HG02763 (cell line): Measurements from ENCODE around the gene ADNP.
"Not testable (repeated sequence)": the region's sequence is repeated elsewhere in the genome, so short reads cannot be mapped to it uniquely, and the experiment has no call there.

Experiments
- ATAC-seq: cut with Tn5 transposase; IDR thresholded peaks from one replicate; pipeline ENCODE4 v1.9.1; 2021; ENCODE audit warnings: mild to moderate bottlenecking, moderate library complexity; ENCODE audit not compliant: unreplicated experiment

ADNP gene

DNA sequence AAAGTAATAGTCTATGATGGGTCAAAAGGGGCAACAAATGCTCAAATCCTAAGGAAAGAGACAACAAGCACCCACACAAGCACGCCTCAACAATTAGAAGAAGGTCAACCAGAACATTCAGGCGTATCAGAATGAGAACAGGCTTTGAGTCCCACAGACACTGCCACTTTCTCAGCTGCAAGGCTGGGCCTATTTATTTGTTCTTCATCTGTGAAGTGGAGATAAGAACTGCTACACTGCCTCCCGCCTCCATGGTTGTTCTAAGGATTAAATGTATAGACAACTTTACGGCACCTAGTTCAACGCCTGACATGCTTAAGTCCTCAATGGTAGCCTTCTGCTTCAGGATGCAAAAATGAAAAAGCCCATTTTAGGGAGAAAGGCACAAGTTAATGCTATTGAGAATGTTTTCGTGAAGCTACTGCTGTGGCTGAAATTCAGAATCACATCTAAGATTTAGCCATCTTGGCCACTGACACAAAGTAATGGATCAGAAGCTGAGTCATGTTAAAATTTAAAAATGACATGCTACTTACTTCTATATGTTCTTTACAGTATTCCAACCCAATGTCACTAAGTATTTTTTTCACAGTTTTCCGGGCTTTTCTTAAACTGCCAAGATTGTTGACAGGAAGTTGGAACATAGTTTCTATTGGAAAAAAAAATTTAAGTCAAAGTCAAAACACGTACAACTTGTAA, 27.7 kb downstream of the ADNP start:
- no peak for ATAC-seq

DNA sequence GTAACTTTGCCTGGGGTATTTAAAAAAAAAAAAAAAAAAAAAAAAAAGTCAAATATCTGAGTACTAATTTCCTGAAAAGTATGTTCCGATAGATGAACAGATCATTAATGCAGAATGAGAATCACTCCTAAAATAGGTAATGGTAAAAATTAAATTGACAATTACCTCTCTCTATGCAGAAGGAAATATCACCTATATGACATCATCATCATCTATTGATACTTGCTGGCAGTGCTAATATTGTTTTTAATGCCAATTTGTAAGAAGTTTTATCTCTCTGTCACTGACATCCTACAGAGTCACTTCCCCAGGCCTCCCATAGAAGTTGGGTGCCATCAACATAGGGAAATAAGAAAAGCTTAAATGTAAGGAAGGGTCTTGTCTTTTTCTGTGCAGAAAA, 29.9 kb downstream of the ADNP start:
- no peak for ATAC-seq

DNA sequence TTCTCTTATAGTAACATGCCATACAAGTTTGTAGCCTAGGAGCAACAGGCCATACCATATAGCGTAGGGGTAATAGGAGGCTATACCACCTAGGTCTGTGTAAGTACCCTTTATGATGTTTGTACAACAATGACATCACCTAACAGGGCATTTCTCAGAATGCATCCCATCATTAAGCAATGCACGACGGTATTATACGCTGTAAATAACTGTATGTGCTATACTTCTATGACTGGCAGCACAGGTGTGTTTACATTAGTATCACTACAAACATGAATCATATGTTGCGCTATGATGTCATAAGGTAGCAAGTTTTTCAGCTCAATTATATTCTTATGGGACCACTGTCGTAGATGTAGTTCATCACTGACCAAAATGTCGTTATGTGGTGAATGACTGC, 31.0 kb downstream of the ADNP start:
- no peak for ATAC-seq

DNA sequence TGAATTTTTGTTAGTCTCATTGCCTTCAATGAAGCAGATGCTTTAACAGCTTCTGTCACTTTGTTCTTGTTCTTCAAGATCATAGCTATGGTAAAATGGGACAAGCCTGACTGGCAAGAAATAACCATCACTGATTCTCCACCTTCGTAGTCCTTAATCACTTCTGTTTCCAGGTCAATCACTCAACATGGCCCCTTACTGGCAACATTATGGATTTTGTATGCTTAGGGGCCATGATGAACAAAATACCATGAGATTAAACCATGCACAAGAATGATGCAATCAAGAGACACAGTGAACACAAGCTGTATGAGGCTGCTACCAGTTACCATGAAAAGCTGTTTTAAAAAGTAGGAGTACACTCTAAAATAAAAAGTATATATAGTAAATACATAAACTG, 32.8 kb downstream of the ADNP start:
- no peak for ATAC-seq

DNA sequence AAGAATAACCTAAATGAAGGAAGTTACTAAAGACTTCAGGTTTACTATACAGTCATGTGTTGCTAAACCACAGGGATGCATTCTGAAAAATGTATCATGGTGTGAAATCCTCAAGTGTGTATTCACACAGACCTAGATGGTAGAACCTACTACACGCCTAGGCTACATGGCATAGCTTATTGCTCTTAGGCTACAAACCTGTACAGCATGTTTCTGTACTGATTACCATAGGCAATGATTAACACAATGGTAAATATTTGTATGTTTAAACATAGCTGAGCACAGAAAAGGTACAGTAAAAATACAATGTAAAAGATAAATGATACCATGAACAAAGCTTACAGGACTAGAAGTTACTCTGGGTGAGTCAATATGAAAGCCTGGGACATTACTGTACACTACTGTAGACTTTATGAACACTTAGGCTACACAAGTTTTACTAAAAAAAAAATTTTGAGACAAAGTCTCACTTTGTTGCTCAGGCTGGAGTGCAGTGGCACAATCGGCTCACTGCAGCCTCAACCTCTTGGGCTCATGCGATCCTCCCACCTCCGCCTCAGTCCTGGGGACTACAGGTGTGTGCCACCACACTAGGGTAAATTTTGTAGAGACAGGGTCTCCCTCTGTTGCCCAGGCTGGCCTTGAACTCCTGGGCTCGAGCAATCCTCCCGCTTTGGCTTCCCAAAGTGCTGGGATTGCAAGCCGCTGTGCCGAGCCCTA, 36.0 kb downstream of the ADNP start:
- no peak for ATAC-seq

DNA sequence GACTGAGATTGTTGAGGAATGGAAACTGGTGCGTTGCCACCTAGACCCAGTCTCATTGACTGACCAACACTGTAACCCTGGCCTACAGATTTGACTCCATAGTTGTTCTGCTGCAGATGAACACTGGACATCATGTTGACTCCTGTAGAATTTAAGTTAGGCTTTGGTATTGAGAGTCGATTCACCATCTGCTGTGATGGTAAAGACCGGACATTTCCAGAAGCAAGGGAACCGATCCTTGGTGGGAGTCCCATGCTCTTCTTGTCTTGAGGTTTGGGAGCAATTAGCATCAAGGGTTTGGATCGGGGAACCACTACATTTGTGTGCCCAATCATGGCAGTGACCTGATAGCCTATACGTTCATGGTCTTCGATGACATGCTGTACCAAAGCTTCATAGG, 37.6 kb downstream of the ADNP start:
- no peak for ATAC-seq

DNA sequence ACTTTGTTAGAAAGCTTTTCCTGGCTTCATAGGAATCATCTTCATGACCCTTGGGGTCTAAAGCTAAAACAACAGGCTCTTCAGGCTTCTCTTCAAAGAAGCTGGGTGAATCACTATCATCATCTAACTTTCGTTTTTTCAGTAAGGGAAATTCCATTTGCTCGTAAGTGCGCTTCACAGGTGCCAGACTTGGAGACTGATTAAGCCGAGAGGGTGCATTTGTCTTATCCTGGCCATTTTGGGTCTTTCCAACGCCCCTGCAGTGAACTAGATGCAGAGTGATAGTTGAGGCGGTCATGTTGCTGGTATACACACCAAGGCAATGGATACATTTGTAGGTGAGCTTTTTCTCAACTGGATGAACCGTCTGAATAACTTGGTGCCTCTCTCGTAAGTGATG, 38.8 kb downstream of the ADNP start:
- ATAC-seq, result no peak

DNA sequence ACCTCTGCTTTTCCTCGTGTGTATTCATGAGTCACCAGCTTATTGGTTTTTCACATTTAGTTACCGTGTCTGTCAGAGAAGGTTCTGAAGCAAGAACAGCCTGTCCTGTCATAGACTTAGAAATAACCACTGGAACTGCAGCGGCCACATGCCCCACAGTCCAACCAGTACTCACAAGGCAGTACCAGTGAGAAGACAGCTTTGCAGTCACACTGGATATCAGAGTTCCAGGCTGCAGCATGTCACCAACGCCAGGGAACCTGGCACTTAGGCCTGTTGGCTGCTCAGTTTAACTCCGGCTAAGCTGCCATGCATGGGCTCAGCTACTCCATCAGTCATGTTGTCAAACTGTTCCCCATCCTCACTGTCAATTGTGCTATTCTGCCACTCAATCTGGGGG, 40.1 kb downstream of the ADNP start:
- ATAC-seq, result no peak

DNA sequence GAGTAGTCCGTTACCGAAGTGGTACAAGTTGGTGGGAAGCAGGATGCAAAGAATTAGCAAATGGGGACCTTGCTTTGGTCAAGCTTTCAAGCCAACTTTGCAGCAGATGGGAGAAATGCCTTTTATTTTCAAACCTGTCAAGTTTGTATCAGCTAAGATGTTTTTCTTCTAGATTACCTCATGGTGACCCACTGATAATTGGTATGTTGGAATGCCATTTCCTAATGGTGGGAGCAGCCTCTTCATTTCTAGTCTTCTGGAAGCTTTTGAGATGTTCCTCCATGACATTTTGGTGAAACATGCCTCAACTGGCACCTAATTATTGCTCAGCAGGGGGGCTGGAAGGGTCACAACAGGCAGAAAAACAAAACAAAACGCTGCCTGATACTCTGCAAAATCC, 43.7 kb downstream of the ADNP start:
- ATAC-seq, result no peak

DNA sequence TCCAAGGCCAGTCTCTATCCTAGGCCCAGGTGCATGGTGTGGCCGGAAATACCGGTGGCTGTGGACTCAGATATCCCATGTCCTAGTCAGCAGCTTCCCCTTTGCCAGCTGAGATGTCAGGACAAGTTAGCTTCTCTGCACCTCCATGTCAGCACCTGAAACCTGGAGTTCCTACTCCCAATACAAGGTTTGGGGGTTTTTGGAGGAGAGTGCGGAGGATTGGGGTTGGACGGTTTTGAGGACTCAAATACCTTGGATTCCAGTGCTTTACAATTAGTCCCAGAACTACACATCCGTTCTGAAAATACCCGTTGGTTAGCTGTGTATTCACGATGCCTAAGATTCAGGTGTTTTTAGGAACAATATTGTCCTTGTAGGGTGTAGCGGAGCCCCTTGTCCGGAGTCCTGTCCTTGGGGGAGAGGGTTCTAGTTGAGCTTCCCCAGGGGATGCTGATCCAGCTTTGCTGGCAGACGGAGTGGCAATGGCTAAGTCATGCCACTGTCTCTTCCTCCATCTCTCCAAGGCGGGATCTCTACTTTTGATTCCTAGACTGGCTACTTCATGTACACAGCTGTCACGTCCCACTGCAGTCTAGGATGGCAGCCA, 45.0 kb downstream of the ADNP start:
- ATAC-seq, result no peak

DNA sequence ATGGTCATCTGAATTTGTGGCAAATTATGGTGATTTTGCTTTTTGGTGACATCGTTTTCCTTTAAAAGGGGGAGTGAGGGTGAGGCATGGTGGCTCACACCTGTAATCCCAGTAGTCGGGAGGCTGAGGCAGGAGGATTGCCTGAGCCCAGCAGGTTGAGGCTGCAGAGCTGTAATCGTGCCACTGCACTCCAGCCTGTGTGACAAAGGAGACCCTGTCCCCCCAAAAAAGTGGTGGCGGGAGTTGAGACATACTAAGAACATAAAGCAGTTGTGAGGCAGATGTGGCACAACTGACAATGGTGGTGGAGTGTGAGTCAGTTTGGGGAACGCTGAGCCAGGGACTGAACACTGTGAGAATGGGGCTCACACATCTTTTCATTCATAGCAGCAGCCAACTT, 45.5 kb downstream of the ADNP start:
- ATAC-seq, result no peak

DNA sequence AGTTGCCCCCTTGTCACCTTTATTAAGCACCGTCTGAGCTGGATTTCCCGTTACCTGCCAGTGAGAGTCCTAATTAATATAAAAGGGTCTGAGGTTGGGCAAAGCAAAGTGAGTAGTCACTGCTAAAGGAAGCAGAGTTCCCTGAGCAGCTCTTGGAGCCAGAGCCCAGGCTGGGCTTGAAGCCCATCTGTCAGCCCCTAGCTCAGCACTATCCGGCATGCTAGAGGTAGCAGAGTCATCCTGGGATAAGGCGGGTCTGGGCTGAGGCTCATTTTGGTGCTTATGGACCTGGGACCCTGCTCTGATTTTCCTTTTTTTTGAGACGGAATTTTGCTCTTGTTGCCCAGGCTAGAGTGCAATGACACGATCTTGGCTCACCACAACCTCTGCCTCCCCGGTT, 46.2 kb downstream of the ADNP start:
- no peak for ATAC-seq

DNA sequence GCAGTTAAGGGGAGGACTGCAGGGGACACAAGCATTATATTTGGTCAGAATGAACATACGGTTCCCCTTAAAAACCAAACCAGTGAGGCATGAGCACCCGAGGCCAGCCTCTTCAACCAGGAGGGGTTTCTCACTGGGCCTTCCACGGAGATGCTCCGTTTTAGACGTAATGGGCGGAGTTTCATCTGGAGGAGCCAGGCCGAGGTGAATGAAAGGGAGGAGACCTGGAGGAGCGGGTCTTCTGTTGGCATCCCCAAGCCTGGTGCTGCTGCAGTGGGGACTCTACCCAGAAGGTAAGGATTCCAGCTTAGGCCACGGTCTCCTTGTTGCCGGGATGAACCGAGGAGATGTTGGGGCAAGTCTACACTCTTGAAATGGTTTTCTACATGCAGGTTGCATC, 47.4 kb downstream of the ADNP start:
- no peak for ATAC-seq

DNA sequence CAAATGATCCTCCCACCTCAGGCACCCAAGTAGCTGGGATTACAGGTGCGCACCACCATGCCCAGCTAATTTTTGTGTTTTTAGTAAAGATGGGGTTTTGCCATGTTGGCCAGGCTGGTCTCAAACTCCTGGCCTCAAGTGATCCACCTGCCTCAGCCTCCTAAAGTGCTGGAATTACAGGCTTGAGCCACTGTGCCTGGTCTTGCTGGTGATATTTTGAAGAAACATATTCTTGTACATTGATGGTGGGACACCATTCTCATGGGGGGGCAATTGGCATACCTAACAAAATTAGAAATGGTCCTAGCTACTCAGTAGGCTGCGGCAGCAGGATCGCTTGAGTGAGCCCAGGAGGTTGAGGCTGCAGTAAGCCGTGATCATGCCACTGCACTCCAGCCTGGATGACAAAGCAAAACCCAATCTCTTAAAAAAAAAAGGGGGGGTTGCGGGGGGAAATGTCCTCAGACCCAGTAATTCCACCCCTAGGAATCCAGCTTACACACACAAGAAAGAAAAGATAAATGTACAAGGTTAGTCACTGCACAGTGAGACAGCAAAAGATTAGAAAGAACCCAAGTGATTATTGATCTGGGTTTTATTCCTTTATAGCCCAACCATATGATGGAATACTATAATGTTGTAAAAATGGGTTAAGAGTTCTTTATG, 49.3 kb downstream of the ADNP start:
- ATAC-seq, result not testable (repeated sequence)

DNA sequence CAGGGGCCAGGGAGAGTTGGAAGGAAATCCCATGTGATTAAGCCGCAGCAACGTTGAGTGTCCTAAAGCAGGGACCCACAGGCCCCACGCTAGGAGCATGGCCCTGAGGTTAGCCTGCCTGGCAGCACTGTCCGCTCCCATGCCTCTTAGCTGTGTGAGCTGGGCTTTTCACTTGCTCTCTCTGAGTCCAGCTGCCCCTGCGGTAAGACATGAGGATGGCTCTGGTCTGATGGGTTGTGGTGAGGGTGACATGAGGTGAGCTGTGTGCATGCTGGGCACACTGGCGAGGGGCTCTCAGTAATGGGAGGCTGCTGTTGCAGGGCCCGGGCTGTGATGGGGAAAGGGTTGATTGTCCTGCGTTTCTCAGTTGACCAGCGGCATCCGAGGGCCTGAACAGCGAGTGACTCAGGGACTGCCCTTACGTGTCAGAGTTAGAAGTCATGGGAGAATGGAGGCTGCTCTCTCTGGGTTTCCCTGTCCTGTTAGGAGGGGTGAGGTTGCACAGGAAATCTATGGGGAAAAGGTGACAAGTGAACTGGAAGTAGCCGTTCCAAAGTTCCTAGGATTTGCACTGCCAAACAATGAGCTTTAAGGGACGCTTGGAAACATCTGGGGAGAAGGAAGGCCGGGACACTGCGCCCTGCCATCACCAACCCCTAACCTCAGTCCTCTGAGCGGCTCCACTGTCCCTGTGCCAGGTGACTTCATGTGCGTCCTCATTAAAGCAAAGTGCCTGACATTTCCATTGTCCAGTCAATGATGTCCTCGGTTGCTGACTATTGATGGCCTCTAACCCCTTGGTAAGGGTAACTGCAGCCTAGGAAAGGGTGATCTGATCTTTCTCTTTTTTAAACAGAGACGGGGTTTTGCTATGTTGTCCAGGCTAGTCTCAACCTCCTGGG, 51.3 kb downstream of the ADNP start:
- ATAC-seq, result no peak

DNA sequence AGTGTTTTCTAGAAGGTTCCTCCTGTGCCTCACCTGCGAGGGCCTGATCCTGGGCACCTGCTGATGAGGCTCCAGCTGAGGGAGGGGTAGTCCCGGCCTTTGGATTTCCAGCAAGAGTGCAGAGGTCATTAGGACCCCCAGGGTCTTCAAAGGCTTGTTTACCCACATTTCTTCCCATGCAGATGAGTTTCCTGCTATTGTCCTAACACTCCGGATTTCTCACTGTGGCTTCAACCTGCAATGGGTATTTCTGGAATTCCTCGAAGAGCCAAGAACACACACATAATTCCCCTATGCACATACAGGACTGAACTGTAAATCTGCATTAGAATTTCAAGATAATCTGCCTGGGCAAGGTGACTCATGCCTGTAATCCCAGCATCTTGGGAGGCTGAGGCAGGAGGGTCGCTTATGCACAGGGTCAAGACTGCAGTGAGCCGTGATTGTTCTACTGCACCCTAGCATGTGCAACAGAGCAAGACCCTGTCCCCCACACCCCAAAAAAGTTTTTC, 53.9 kb downstream of the ADNP start:
- no peak for ATAC-seq

DNA sequence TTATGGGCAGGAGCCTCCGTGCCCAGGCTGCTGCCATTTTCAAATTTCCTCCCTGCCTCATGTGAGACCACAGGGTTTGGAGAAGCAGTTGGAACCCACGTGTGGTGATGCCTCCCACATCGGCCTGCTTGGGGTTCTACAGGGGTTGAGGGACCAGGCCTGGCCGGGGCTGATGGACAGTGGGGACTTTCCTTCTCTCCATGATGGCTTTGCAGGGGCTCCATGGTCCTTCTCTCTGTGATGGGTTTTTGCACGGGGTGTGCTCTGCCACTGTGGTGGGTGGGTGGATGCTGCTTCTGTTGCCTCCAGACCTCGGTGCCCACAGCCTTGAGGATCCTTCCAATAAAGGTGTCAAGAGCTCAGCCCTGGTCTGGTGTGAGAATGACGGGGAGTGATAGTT, 54.4 kb downstream of the ADNP start:
- ATAC-seq, result no peak

DNA sequence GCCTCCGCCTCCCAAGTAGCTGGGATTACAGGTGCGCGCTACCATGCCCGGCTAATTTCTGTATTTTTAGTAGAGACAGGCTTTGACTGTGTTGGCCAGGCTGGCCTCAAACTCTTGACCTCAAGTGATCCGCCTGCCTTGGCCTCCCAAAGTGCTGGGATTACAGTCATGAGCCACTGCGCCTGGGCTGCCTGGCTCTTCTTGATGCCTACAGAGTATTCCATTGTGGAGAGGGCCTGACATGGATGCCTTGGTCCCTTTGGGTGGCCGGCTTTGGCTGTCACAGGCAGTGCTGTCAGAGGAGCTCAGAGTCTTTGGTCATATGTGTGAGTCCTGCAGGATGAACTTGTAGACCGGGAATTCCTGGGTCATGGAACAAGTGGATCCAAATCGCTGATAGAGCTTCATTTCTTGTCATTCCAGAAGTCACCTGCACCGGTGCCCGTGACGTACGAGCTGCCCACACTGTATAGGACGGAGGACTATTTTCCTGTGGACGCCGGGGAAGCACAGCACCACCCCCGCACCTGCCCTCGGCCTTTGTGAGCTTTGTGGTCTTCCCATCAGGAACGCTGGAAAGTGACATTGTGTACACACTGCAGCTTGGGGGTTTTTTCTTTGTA, 55.1 kb downstream of the ADNP start:
- no peak for ATAC-seq

DNA sequence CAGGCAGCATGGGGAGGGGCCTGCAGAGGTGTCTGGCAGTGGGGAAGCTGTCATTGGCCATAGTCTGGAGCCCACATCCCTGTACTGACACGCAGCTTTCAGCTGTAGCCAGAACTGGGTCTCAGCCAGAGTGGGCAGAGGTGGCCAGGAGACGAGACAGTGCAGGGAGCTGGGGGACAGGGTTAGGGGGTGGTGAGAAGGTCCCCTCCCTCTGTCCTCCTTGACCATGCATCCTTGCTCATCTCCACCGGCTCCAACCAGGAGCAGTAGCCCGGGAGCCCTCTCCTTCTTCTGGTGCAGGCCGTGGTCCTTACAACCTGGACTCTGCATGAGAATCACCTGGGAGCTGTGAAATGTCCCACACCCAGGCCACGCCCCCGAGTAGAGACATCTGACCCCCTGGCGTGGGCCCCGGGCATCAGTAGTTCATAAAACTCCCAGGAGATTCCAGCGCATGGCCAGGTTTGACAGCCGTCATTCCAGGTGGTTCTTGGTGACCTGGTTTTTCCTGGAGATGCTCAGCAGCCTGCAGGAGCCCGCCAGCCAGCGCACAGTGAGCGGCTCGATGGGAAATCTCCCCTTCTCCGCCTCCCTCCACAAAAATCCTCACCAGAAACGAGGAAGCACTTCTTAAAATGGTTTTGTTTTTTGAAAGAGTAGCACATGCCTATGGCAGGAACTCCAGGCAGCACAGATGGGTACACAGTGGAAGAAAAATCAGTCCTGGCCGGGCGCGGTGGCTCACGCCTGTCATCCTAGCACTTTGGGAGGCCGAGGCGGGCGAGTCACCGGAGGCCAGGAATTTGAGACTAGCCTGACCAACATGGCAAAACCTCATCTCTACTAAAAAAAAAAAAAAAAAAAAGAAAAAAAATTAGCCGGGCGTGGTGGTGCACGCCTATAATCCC, 56.2 kb downstream of the ADNP start:
- ATAC-seq, result no peak
